GM13976 (cell line): ENCODE results near the gene NCAPG2.

ENCODE experiments used
- DNase-seq: peaks from one replicate; pipeline ENCODE4 v3.0.0; 2012; ENCODE audit warnings: low spot score
- in situ Hi-C: fragments of 300-500 bp; cut with MboI; formaldehyde crosslinking; loops from one replicate; pipeline ENCODE4 v1.12.0; 2022; ENCODE audit warnings: low sequenced_read_pairs, mixed read lengths, inconsistent platforms; ENCODE audit not compliant: unreplicated experiment
- TF ChIP-seq, protein P1 (sequence below): IDR thresholded peaks from 2 replicates; pipeline ENCODE4 v1.5.1; 2012; ENCODE audit warnings: borderline replicate concordance, mild to moderate bottlenecking; ENCODE audit not compliant: insufficient read depth; ENCODE audit errors: extremely low read depth, missing control alignments, control extremely low read depth

The NCAPG2 gene

GRCh38 chr7:158725506-158725800 lies 20.8 kb upstream of the NCAPG2 start:
- no peak for DNase-seq
- TF ChIP-seq, protein P1, sequence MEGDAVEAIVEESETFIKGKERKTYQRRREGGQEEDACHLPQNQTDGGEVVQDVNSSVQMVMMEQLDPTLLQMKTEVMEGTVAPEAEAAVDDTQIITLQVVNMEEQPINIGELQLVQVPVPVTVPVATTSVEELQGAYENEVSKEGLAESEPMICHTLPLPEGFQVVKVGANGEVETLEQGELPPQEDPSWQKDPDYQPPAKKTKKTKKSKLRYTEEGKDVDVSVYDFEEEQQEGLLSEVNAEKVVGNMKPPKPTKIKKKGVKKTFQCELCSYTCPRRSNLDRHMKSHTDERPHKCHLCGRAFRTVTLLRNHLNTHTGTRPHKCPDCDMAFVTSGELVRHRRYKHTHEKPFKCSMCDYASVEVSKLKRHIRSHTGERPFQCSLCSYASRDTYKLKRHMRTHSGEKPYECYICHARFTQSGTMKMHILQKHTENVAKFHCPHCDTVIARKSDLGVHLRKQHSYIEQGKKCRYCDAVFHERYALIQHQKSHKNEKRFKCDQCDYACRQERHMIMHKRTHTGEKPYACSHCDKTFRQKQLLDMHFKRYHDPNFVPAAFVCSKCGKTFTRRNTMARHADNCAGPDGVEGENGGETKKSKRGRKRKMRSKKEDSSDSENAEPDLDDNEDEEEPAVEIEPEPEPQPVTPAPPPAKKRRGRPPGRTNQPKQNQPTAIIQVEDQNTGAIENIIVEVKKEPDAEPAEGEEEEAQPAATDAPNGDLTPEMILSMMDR = no peak
- in situ Hi-C loops = no loop called here

DNA sequence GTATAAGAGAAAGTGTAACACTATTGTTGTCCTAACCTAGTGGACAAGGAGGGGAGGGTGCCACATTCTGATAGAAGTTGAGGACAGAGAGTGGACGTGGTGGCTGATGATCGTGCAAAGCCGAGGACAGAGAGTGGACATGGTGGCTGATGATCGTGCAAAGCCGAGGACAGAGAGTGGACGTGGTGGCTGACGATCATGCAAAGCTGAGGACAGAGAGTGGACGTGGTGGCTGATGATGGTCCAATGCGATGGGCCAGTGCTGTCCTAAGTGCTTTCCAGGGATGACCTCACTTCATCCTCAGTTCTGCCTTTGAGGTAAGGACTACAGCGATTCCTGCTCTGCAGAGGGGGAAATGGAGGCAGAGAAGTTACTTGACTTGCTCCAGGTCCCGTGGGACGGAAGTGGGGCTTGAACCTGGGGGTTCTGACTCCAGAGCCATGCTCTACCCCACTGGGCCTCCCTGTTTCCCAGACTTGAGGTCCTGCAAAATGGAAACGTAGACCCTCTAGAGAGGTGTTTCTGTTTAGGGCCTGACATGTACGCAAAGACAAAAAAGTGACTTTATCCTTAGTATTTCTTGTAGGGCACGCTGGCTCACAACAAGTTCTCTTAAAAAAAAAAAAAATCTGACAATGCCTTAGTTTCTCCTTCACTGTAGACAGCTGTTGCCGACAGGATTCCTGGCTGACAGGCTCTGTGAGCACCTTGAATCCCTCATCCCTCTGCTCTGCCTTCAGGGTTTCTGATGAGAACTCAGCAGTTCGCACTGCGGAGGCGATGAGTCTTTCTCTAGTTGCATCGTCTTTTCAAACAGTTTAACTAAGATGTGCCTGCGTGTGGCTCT lies 20.3 kb upstream of the NCAPG2 start:
- TF ChIP-seq, protein P1 = no peak
- in situ Hi-C loops = no loop called here
- no peak for DNase-seq

DNA sequence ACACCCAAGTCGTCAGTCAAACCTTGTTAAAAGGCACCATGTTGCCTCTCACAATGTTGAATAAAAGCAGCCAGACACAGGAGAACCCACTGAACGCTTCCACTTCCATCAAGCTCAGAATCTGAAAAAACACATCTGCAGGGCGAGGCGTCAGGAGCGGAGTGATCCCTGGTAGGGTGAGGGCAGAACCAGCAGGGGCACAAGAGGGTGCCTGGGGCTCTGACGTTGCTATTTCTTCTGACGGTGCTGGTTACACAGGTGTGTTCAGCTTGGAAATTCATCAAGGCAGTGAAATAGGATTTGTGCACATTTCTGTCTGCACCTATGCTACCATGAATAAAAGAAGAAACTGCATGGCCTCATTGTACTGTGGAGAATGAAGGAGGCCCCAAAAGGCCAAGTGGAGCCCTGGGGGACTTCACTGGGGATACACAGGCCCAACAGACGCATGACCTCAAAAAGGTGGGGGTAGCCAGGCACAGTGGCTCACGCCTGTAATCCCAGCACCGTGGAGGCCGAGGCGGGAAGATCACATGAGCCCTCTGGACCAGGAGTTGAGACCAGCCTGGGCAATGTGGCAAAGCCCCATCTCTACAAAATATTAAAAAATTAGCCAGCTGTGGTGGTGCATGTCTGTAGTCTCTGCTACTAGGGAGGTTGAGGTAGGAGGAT lies 19.2 kb upstream of the NCAPG2 start:
- DNase-seq = no peak
- TF ChIP-seq, protein P1 = no peak
- in situ Hi-C loops = no loop called here

DNA sequence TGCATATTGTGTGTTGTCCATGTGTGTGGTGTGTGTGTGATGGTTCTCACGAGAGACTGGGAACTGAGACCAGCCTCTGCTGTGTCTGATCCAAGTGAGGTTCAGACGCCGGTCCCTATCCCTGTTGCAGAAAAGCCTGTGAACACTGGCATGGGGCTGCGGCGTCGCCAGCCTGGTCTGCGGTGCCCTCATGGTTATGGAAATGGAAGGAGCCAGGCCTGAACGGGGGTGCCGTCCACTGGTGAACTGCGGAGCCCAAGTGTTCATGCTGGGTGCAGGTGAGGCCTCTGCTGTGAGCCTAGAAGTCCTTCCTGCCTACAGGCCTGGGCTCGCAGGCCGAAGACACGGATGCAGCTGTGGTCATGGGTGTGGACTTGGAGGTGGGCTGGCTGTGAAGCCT lies 18.7 kb upstream of the NCAPG2 start:
- in situ Hi-C loops = no loop called here
- DNase-seq = no peak
- TF ChIP-seq, protein P1 = no peak

GRCh38 chr7:158722574-158723237 lies 18.1 kb upstream of the NCAPG2 start:
- in situ Hi-C loops = no loop called here
- no peak for DNase-seq
- TF ChIP-seq, protein P1 = no peak

GRCh38 chr7:158720112-158720511 lies 15.5 kb upstream of the NCAPG2 start:
- TF ChIP-seq, protein P1 = no peak
- in situ Hi-C loops = no loop called here
- no peak for DNase-seq
